Liver (tissue), 9 donors: ENCODE measurements around the gene ANKRD16. TPM values are rescaled to one million over a fixed set of nuclear protein-coding genes. Genes with fewer than 3 reads are reported as not detected.
"Not testable (repeated sequence)": the region's sequence is repeated elsewhere in the genome, so short reads cannot be mapped to it uniquely, and the experiment has no call there.

ENCODE experiments used
- DNase-seq: peaks from one replicate; pipeline ENCODE4 v3.0.0-alpha.2; 2017; ENCODE audit warnings: low spot score
- H3K27ac ChIP-seq, 2 donors: one replicate each; pipeline ENCODE4 v1.7.0; 2013; ENCODE audit warnings: inconsistent platforms in 2 of 2, low read length in 2 of 2, control low read depth in 1 of 2, low read depth in 1 of 2, mild to moderate bottlenecking in 1 of 2
- H3K27me3 ChIP-seq, 4 donors: one replicate each; pipeline versions ENCODE4 v1.6.1 to v1.7.0; 2013; ENCODE audit warnings: low read length in 3 of 4, inconsistent platforms in 1 of 4, mild to moderate bottlenecking in 1 of 4, moderate library complexity in 1 of 4; ENCODE audit not compliant: control insufficient read depth in 4 of 4, insufficient read depth in 4 of 4
- H3K36me3 ChIP-seq, 4 donors: one replicate each; pipeline versions ENCODE4 v1.6.1 to v1.7.0; 2013; ENCODE audit warnings: low read length in 3 of 4, mild to moderate bottlenecking in 3 of 4, low read depth in 1 of 4, moderate library complexity in 1 of 4; ENCODE audit not compliant: control insufficient read depth in 4 of 4, insufficient read depth in 3 of 4
- H3K4me1 ChIP-seq, 4 donors: one replicate each; pipeline versions ENCODE4 v1.6.1 to v1.7.0; 2013; ENCODE audit warnings: low read length in 3 of 4, mild to moderate bottlenecking in 3 of 4, moderate library complexity in 1 of 4; ENCODE audit not compliant: control insufficient read depth in 4 of 4, insufficient read depth in 4 of 4
- H3K4me3 ChIP-seq, 3 donors: one replicate each; pipeline versions ENCODE4 v1.6.1 to v1.7.0; 2013; ENCODE audit warnings: low read length in 3 of 3, control low read depth in 1 of 3, low read depth in 1 of 3, mild to moderate bottlenecking in 1 of 3
- H3K9ac ChIP-seq, 2 donors: one replicate each; pipeline ENCODE4 v1.7.0; 2013; ENCODE audit warnings: low read length in 2 of 2, mild to moderate bottlenecking in 2 of 2, moderate library complexity in 2 of 2, control low read depth in 1 of 2, low read depth in 1 of 2
- H3K9me3 ChIP-seq, 4 donors: one replicate each; pipeline versions ENCODE4 v1.6.1 to v1.7.0; 2013; ENCODE audit warnings: low read length in 3 of 4; ENCODE audit not compliant: control insufficient read depth in 4 of 4
- ATF3 ChIP-seq: IDR thresholded peaks from 2 replicates; pipeline ENCODE4 v1.6.1; 2016; ENCODE audit warnings: antibody characterized with exemption
- GABPA ChIP-seq, 2 donors: IDR thresholded peaks in 1 of 2; conservative IDR thresholded peaks in 1 of 2; 2 replicates each; pipeline ENCODE4 v1.6.1; 2016; ENCODE audit warnings: antibody characterized with exemption in 2 of 2, mild to moderate bottlenecking in 1 of 2, moderate library complexity in 1 of 2
- HNF4A ChIP-seq, 2 donors: conservative IDR thresholded peaks; 2 replicates each; pipeline ENCODE4 v1.6.1; 2016; ENCODE audit warnings: antibody characterized with exemption in 2 of 2, mild to moderate bottlenecking in 2 of 2
- HNF4G ChIP-seq: IDR thresholded peaks from 2 replicates; pipeline ENCODE4 v1.6.1; 2016; ENCODE audit warnings: antibody characterized with exemption
- JUND ChIP-seq, 2 donors: IDR thresholded peaks; 2 replicates each; pipeline ENCODE4 v1.6.1; 2016; ENCODE audit warnings: antibody characterized with exemption in 2 of 2
- NR2F2 ChIP-seq: IDR thresholded peaks from 2 replicates; pipeline ENCODE4 v1.6.1; 2016; ENCODE audit warnings: antibody characterized with exemption
- RAD21 ChIP-seq, 2 donors: IDR thresholded peaks; 2 replicates each; pipeline ENCODE4 v1.6.1; 2016; ENCODE audit warnings: antibody characterized with exemption in 2 of 2, mild to moderate bottlenecking in 2 of 2
- TAF1 ChIP-seq: conservative IDR thresholded peaks from 2 replicates; pipeline ENCODE4 v1.6.1; 2016; ENCODE audit warnings: antibody characterized with exemption, mild to moderate bottlenecking
- YY1 ChIP-seq: IDR thresholded peaks from 2 replicates; pipeline ENCODE4 v1.6.1; 2016; ENCODE audit warnings: antibody characterized with exemption, mild to moderate bottlenecking
- ZBTB33 ChIP-seq: IDR thresholded peaks from 2 replicates; pipeline ENCODE4 v1.6.1; 2016; ENCODE audit warnings: antibody characterized with exemption
- WGBS: extraction: QIAGEN DNeasy Blood & Tissue Kit; methylation state at CpG from one replicate; pipeline ENCODE4 v1.1.7; 2013; 5-methylcytosine and 5-hydroxymethylcytosine counted together
- polyA plus RNA-seq, 2 donors: library from polyadenylated mRNA; stranded (reverse) in 1 of 2; unstranded in 1 of 2; fragments of 200-250 nt in 1 of 2; fragments of >200 nt in 1 of 2; fragmentation: Nextera tagmentation in 1 of 2; extraction: Ambion mirVana in 1 of 2; gene quantifications; one replicate each; pipeline versions ENCODE4 v1.2.1 to v1.2.3, GENCODE V29; 2013 to 2015
- total RNA-seq, 2 donors: library from RNA; depleted of rRNA; stranded (reverse); fragments of >200 nt; gene quantifications; one replicate each; pipeline ENCODE4 v1.2.3, GENCODE V29; 2014
- TF ChIP-seq, protein P1 (sequence below): IDR thresholded peaks from 2 replicates; pipeline ENCODE4 v1.6.1; 2016; ENCODE audit warnings: antibody characterized with exemption
- TF ChIP-seq, protein P2 (sequence below): fragments of 150-350 bp; IDR thresholded peaks from 2 replicates; pipeline ENCODE4 v1.5.1; 2017; ENCODE audit warnings: improper control_type of control experiment, low read depth, low read length; ENCODE audit not compliant: missing input control
- donor health status: healthy.
- donor health status: healthy.
- donor health status: healthy.
- donor health status: healthy.
- donor health status: healthy.

Gene ANKRD16
- total and polyA plus RNA-seq, 4 donors: 1.1 to 3.6 (median 2.3) TPM

DNA sequence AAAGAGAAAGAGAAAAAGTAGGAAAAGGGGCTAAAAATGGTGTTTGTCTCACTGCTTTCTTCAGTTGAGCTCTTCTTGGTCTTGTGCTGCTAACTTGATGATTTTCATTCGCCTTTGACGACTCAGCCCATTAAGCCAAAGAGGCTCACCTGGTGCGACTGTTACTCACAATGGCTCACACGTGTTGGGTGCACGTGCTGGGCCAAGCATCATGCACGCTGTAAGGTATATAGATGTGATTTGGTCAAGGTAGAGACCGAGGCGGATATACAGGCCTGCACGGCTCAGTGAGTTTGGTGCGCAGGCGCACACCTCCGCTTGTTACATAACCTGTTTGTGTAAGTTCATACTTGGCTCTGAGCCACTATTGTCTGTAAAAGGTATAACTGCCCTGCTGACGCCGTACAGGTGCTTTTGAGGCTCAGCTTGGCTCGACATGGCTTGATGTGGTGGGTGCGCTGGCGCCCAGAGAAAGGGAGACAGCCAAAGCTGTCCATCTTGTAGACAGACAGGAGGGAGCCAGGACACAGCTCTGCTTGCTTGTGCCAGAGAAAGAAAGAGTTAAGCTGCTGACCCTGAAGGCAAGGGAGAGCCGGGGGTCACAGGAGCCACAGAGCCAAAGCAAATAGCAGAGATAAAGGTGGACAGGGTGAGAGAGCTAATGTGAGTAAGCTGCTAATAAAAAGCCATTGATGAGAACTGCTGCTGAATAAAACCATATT, 33.6 kb downstream of the ANKRD16 start:
- Histone ChIP-seq H3K4me3 (no peak overlapping the region), H3K9ac (no peak overlapping the region), H3K4me1 (no peaks in the 10 kb centered on the region), H3K27ac (no peak overlapping the region), H3K27me3 (no peaks in the 10 kb centered on the region), H3K9me3 (no peaks in the 10 kb centered on the region), H3K36me3 (no peaks in the 10 kb centered on the region)
- DNase-seq: no peak
- TF ChIP-seq NR2F2 (no peak), YY1 (no peak)
- WGBS: 66% methylated on average over 18 of the region's 18 CpGs

DNA sequence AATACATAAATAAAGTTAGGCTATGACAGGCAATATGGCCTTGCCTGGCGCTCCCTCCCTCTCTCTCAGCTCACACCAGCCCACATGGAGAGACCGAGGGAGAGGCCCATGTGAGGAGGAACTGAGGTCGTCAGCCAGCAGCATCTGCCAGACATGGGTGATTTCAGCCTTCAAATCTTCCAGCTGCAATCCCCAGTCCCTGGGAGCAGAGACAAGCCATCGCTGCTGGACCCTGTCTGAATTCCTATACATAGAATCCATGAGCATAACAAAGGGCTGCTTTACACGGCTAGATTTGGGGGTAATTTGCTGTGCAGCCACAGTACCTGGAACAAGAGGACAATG, 35.6 kb downstream of the ANKRD16 start:
- TF ChIP-seq, protein P1, sequence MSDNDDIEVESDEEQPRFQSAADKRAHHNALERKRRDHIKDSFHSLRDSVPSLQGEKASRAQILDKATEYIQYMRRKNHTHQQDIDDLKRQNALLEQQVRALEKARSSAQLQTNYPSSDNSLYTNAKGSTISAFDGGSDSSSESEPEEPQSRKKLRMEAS: no peak
- TF ChIP-seq JUND (IDR thresholded peaks at IDR 0.05): no peak
- no peak for TF ChIP-seq ZBTB33
- no peak for TF ChIP-seq TAF1
- TF ChIP-seq RAD21 (IDR thresholded peaks at IDR 0.05): no peak
- no peak for TF ChIP-seq ATF3
- no peak for TF ChIP-seq GABPA (IDR thresholded peaks at IDR 0.05 in 1 of 2, conservative IDR thresholded peaks at IDR 0.05 in 1 of 2)
- TF ChIP-seq, protein P2, sequence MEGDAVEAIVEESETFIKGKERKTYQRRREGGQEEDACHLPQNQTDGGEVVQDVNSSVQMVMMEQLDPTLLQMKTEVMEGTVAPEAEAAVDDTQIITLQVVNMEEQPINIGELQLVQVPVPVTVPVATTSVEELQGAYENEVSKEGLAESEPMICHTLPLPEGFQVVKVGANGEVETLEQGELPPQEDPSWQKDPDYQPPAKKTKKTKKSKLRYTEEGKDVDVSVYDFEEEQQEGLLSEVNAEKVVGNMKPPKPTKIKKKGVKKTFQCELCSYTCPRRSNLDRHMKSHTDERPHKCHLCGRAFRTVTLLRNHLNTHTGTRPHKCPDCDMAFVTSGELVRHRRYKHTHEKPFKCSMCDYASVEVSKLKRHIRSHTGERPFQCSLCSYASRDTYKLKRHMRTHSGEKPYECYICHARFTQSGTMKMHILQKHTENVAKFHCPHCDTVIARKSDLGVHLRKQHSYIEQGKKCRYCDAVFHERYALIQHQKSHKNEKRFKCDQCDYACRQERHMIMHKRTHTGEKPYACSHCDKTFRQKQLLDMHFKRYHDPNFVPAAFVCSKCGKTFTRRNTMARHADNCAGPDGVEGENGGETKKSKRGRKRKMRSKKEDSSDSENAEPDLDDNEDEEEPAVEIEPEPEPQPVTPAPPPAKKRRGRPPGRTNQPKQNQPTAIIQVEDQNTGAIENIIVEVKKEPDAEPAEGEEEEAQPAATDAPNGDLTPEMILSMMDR: no peak
- TF ChIP-seq HNF4A (conservative IDR thresholded peaks at IDR 0.05): no peak
- TF ChIP-seq HNF4G: no peak
- Histone ChIP-seq H3K4me1 (no peaks in the 10 kb centered on the region), H3K9ac (no peak overlapping the region), H3K27ac (no peak overlapping the region), H3K27me3 (no peaks in the 10 kb centered on the region), H3K36me3 (no peaks in the 10 kb centered on the region), H3K4me3 (no peak overlapping the region), H3K9me3 (no peaks in the 10 kb centered on the region)
- 87% methylated on average over 5 of the region's 5 CpGs for WGBS
- no peak for DNase-seq

DNA sequence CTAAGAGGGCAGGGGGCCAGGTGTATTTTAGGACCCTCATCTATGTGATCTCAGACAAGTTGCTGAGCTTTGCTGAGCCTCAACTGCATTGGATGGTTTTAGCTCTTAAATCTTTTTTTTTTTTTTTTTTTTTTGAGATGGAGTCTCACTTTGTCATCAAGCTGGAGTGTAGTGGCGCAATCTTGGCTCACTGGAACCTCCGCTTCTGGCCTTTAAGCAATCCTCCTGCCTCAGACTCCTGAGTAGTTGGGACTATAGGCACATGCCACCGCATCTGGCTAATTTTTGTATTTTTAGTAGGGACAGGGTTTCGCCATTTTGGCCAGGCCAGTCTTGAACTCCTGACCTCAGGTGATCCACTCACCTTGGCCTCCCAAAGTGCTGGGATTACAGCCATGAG, 43.0 kb downstream of the ANKRD16 start:
- WGBS: 95% methylated on average over 4 of the region's 4 CpGs

More for the DNA sequence above, 43.0 kb downstream of the ANKRD16 start:
- not testable (repeated sequence) for H3K9me3 ChIP-seq, H3K4me3 ChIP-seq, H3K27ac ChIP-seq, H3K36me3 ChIP-seq, H3K9ac ChIP-seq, H3K4me1 ChIP-seq, DNase-seq, H3K27me3 ChIP-seq
